Heart right ventricle (tissue), 16 donors: ENCODE data around the gene N4BP3. TPM values are rescaled to one million over a fixed set of nuclear protein-coding genes. Genes with fewer than 3 reads are reported as not detected.

ENCODE experiments used
- ATAC-seq, 8 donors: fragments of 200-7000 bp; cut with Tn5 transposase; one replicate each; pipeline ENCODE4 v1.9.1; 2020; ENCODE audit warnings: mild to moderate bottlenecking in 8 of 8, moderate library complexity in 8 of 8, moderate number of reproducible peaks in 1 of 8
- DNase-seq, 2 donors: peaks; one replicate each; pipeline ENCODE4 v3.0.0-alpha.2; 2020
- H3K27ac ChIP-seq, 10 donors: fragments of 200-600 bp; sonication (generic) in 2 of 10; one replicate each; pipeline versions ENCODE4 v1.5.0 to v1.8.0; 2020 to 2022; ENCODE audit warnings: mild to moderate bottlenecking in 3 of 10
- H3K27me3 ChIP-seq, 7 donors: fragments of 200-600 bp; one replicate each; pipeline ENCODE4 v1.8.0; 2021 to 2022; ENCODE audit warnings: mild to moderate bottlenecking in 2 of 7
- H3K36me3 ChIP-seq, 9 donors: fragments of 200-600 bp; sonication (generic) in 1 of 9; one replicate each; pipeline versions ENCODE4 v1.5.0 to v1.8.0; 2020 to 2022; ENCODE audit warnings: mild to moderate bottlenecking in 2 of 9
- H3K4me1 ChIP-seq, 9 donors: fragments of 200-600 bp; sonication (generic) in 1 of 9; one replicate each; pipeline versions ENCODE4 v1.5.0 to v1.8.0; 2020 to 2022; ENCODE audit warnings: mild to moderate bottlenecking in 4 of 9
- H3K4me3 ChIP-seq, 10 donors: fragments of 200-600 bp; sonication (generic) in 2 of 10; one replicate each; pipeline versions ENCODE4 v1.5.0 to v1.8.0; 2020 to 2022; ENCODE audit warnings: mild to moderate bottlenecking in 7 of 10, moderate library complexity in 2 of 10
- H3K9me3 ChIP-seq, 11 donors: fragments of 200-600 bp in 10 of 11; sonication (generic) in 2 of 11; one replicate each; pipeline versions ENCODE4 v1.5.0 to v1.8.0; 2013 to 2022; ENCODE audit warnings: mild to moderate bottlenecking in 2 of 11, control low read depth in 1 of 11, moderate library complexity in 1 of 11
- CTCF ChIP-seq, 9 donors: fragments of 200-600 bp; sonication (generic) in 2 of 9; IDR thresholded peaks; one replicate each; pipeline versions ENCODE4 v1.5.0 to v1.8.0; 2021 to 2022; ENCODE audit warnings: antibody characterized with exemption in 9 of 9, mild to moderate bottlenecking in 5 of 9, moderate library complexity in 1 of 9
- WGBS, 2 donors: extraction: QIAGEN DNeasy Blood & Tissue Kit; methylation state at CpG; one replicate each; pipeline ENCODE4 v1.1.7; 2013; ENCODE audit warnings: inconsistent platforms in 1 of 2; 5-methylcytosine and 5-hydroxymethylcytosine counted together
- intact Hi-C, 10 donors: fragments of 100-400 bp; cut with DNase I; formaldehyde crosslinking; loops; one replicate each; pipeline versions ENCODE4 v1.11.1 to v1.14.2; 2022
- polyA plus RNA-seq, 2 donors: library from polyadenylated mRNA; stranded (reverse); fragments of 200-250 nt; gene quantifications; one replicate each; pipeline ENCODE4 v1.2.3, GENCODE V29; 2013
- total RNA-seq, 10 donors: library from RNA; stranded (reverse); fragmentation: NEBNext Ultra II Directional in 3 of 10; extraction: Animal tissue kit (Norgen Biotek cat#: 25700) in 3 of 10; gene quantifications; one replicate each; pipeline versions ENCODE4 v1.2.1 to v1.2.4, GENCODE V29; 2021 to 2023
- donor health status: Arrhythmogenic right ventricular cardiomyopathy.
- donor health status: ischemic (EF 13 %, LVEDD 7.1; RV severe dilation, severe dysfunction).
- donor health status: healthy with polysubstance abuse.
- donor health status: DM: no; HTN: yes; CAD: no.
- donor health status: DM: no; HTN: no; CAD: no.
- donor health status: ischemic (EF 25% LVEDD 6.9; RV normal size, moderate dysfunction).
- donor health status: ischemic (EF 25% LVEDD 5.7; RV mildly dilated, moderate dysfunction).
- donor health status: healthy.
- donor health status: DM: yes; HTN: yes; CAD: no.
- donor health status: Ischemic cardiomyopathy.
- donor health status: ischemic (EF 35%, LVEDD 5.7; RV mildly dilated, moderate dysfunction).
- donor health status: nonischemic (EF 11% LVEDD 7.7; RV severe dilation, severe dysfunction).
- donor health status: DM: yes; HTN: yes; CAD: no.
- donor health status: PGD.
- donor health status: ischemic (EF 29% LVEDD 5.4; RV normal size, mild dysfunction).
- donor health status: nonischemic (EF 23%, LVEDD 6.1; RV moderate dilation, normal function).

Gene N4BP3
- total and polyA plus RNA-seq, 12 donors = 1.1 to 5.5 (median 2.8) TPM

- DNase-seq (peak in 1 of 2 donors; percentile 36), ATAC-seq (peak in 6 of 8 donors; percentile 19 to 40 (median 22))
- Histone ChIP-seq H3K27me3 (peaks cover 0 to 49% (median 37%) of the 10 kb centered on the region in 7 donors), H3K27ac (peak overlapping the region in 9 of 10 donors; percentile 19 to 86 (median 80)), H3K36me3 (peaks cover 0 to 9% (median 0%) of the 10 kb centered on the region in 9 donors), H3K9me3 (no peaks in the 10 kb centered on the region), H3K4me3 (peak overlapping the region in 3 of 10 donors; percentile 0 to 15 (median 3)), H3K4me1 (peaks cover 16 to 79% (median 66%) of the 10 kb centered on the region in 9 donors)
- intact Hi-C loops = loop anchor here in 1 of 10 donors (5.0 kb wide), 1 partner anchor 34 kb away; the partner anchor contains the start of gene NHP2
- 59 to 67% methylated on average over 18 of the region's 18 CpGs for WGBS, 2 donors
- no peak for TF ChIP-seq CTCF (IDR thresholded peaks at IDR 0.05)
Measured at GRCh38 chr5:178117923-178118701, 4.8 kb downstream of the N4BP3 start.

- peaks cover 6 to 69% (median 52%) of the 10 kb centered on the region in 9 donors for H3K4me1 ChIP-seq
Measured at GRCh38 chr5:178119915-178120606, 6.7 kb downstream of the N4BP3 start.

GRCh38 chr5:178120607-178121357 is 7.5 kb downstream of the N4BP3 start:
- peak in 8 of 9 donors; percentile 20 to 66 (median 51) for TF ChIP-seq CTCF (IDR thresholded peaks at IDR 0.05)
- Histone ChIP-seq H3K9me3 (no peaks in the 10 kb centered on the region), H3K27me3 (peaks cover 0 to 23% (median 11%) of the 10 kb centered on the region in 7 donors), H3K4me1 (peaks cover 6 to 69% (median 51%) of the 10 kb centered on the region in 9 donors), H3K36me3 (peaks cover 0 to 9% (median 0%) of the 10 kb centered on the region in 9 donors), H3K27ac (peak overlapping the region in 7 of 10 donors; percentile 1 to 83 (median 41)), H3K4me3 (peak overlapping the region in 9 of 10 donors; percentile 7 to 46 (median 25))
- ATAC-seq = peak; percentile 46 to 80 (median 70)
- intact Hi-C loops = no loop called here
- 44 to 45% methylated on average over 27 to 29 of the region's 29 CpGs for WGBS, 2 donors
- DNase-seq = peak; percentile 80 to 85

More at GRCh38 chr5:178119915-178120606, 6.7 kb downstream of the N4BP3 start:
- H3K27ac ChIP-seq = peak overlapping the region in 4 of 10 donors; percentile 1 to 83 (median 20)
- DNase-seq (no peak), ATAC-seq (no peak)
- intact Hi-C loops = loop anchor here in 1 of 10 donors (5.0 kb wide), 1 partner anchor 32 kb away; the partner anchor contains the start of gene NHP2
- no peaks in the 10 kb centered on the region for H3K9me3 ChIP-seq
- H3K27me3 ChIP-seq = peaks cover 0 to 30% (median 18%) of the 10 kb centered on the region in 7 donors
- peaks cover 0 to 9% (median 0%) of the 10 kb centered on the region in 9 donors for H3K36me3 ChIP-seq
- H3K4me3 ChIP-seq = no peak overlapping the region
- no peak for TF ChIP-seq CTCF (IDR thresholded peaks at IDR 0.05)
- 89 to 92% methylated on average over 27 of the region's 27 CpGs for WGBS, 2 donors
